Esophagus muscularis mucosa (tissue), 4 donors: Measurements from ENCODE around the gene RBM44. TPM values are rescaled to one million over a fixed set of nuclear protein-coding genes. Genes with fewer than 3 reads are reported as not detected.

Source experiments
- DNase-seq: peaks from one replicate; pipeline ENCODE4 v3.0.0-alpha.2; 2017; ENCODE audit errors: extremely low spot score
- H3K27ac ChIP-seq, 4 donors: fragments of 200-600 bp; sonication (generic); replicated peaks in 1 of 4; 1 replicate in 3 of 4; 2 replicates in 1 of 4; pipeline ENCODE4 v1.5.1; 2016 to 2019; ENCODE audit warnings: mild to moderate bottlenecking in 1 of 4
- H3K27me3 ChIP-seq, 4 donors: fragments of 200-600 bp; sonication (generic); one replicate each; pipeline versions ENCODE4 v1.5.1 to v1.6.0; 2016 to 2019
- H3K36me3 ChIP-seq, 4 donors: fragments of 200-600 bp; sonication (generic); one replicate each; pipeline ENCODE4 v1.5.1; 2016 to 2019
- H3K4me1 ChIP-seq, 4 donors: fragments of 200-600 bp; sonication (generic); one replicate each; pipeline ENCODE4 v1.5.1; 2016 to 2019
- H3K4me3 ChIP-seq, 4 donors: fragments of 200-600 bp; sonication (generic); 1 replicate in 2 of 4; 2 replicates in 2 of 4; pipeline ENCODE4 v1.5.1; 2016 to 2019; ENCODE audit warnings: mild to moderate bottlenecking in 4 of 4, moderate library complexity in 1 of 4
- H3K9me3 ChIP-seq, 4 donors: fragments of 200-600 bp; sonication (generic); 1 replicate in 3 of 4; 2 replicates in 1 of 4; pipeline ENCODE4 v1.5.1; 2016 to 2019
- CTCF ChIP-seq, 3 experiments: fragments of 200-600 bp in 2 of 3; fragments of 450-650 bp in 1 of 3; sonication (generic) in 2 of 3; IDR thresholded peaks; one replicate each; pipeline ENCODE4 v1.5.1; 2017 to 2019; ENCODE audit warnings: antibody characterized with exemption in 3 of 3, mild to moderate bottlenecking in 2 of 3, moderate library complexity in 1 of 3
- EP300 ChIP-seq: sonication (generic); formaldehyde crosslinking; IDR thresholded peaks from one replicate; pipeline ENCODE4 v1.6.1; 2017; ENCODE audit warnings: antibody characterized with exemption
- POLR2A ChIP-seq: fragments of 450-650 bp; IDR thresholded peaks from one replicate; pipeline ENCODE4 v1.6.1; 2017; ENCODE audit warnings: antibody characterized with exemption, moderate library complexity, mild to moderate bottlenecking, low read depth
- POLR2AphosphoS5 ChIP-seq, 2 donors: sonication (generic); formaldehyde crosslinking; IDR thresholded peaks; one replicate each; pipeline ENCODE4 v1.6.1; 2017; ENCODE audit warnings: antibody characterized with exemption in 2 of 2
- WGBS: methylation state at CpG from one replicate; pipeline ENCODE4 v1.1.5; 2018; 5-methylcytosine and 5-hydroxymethylcytosine counted together
- intact Hi-C: fragments of 100-400 bp; cut with DNase I; formaldehyde crosslinking; loops from one replicate; pipeline ENCODE4 v1.15.1; 2023
- total RNA-seq, 4 donors: library from RNA; depleted of rRNA; stranded (reverse); fragments of >200 nt; gene quantifications; one replicate each; pipeline versions ENCODE4 v1.1.0 to v1.2.1, GENCODE V29; 2016

RBM44 gene
- total RNA-seq, 4 donors from 2014 or later, result 0.42 to 0.99 (median 0.61) TPM

DNA sequence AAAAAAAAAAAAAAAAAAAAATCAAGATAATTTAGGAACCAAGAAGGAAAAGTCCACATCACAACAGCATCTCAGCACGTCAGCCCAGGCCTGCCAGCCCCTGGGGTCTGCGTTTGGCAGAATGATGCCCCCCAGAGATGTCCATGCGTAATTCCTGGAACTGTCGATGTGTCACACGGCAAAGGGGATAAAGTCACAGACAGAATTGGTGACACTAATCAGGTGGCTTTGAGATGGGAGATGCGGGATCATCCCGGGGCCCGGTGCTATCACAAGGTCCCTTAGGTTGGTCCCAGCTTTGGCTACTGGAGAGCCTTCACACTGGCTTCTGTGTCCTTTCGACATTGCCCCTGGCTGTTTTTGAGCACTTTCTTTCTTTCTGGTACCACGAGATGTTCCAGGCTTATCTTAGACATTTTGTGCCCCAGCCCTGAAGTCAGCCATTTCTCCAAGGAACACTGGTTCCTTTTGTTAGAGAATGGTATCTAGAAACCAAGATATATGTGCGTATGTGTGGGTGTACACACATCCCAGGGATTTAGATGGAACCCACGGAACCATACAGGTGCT lies 81.5 kb downstream of the RBM44 start:
- peaks cover 0 to 8% (median 8%) of the 10 kb centered on the region in 4 donors for H3K36me3 ChIP-seq
- peaks cover 33 to 80% (median 68%) of the 10 kb centered on the region in 4 donors for H3K4me1 ChIP-seq
- peak overlapping the region; percentile 45 to 95 (median 72) for H3K27ac ChIP-seq
- no peak overlapping the region for H3K4me3 ChIP-seq
- intact Hi-C loops, result no loop called here
- DNase-seq, result no peak
- H3K9me3 ChIP-seq, result no peaks in the 10 kb centered on the region
- no peak for TF ChIP-seq EP300
- TF ChIP-seq CTCF (IDR thresholded peaks at IDR 0.05), result no peak
- TF ChIP-seq POLR2AphosphoS5 (IDR thresholded peaks at IDR 0.05), result no peak
- TF ChIP-seq POLR2A, result no peak
- H3K27me3 ChIP-seq, result no peaks in the 10 kb centered on the region
- WGBS, result 90% methylated on average over 12 of the region's 12 CpGs

DNA sequence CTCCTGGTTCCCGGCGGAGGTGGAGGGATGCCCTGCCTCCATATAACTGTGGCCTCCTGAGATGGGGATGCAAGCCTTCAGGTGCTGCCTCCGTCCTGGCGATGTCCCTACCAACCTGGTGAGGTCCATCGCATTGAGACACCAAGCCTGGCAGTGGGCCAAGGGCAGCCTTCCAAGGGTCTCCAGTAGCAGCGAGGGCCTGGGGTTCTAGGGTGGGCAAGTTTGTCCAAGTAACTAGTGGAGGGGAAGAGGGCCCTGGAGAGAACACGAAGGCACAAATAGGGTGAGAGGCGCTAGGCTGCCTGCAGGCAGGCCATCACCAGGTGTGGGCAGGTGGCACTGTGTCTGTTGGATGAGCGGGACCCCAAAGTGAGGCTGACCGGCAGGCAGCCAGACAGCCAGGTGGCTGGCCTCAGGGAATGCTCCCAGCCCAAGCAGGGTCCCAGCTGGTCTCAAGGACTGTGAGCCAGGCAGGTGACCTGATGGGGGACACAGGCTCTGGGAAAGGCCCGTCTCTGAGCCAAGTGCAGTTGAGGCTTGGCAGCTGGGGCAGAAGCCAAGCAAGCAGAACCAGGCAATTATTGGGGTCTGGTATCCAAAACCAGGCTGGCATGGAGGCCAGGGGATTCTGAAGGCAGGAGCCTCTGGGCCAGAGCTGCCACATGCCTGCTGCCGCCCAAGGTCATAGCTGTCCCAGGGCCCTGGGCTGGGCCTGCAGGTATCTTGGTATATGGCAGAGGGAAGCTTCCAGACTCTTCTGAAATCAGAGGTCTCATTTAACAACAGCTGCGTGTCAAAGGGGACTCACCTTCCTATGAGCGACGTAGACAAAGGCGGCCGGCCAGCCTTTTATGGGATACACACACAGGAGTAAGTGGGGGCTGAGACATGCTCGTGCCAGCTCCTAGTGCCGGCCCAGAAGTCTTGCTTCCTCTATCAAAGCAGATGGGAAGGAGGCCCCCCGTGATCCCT lies 84.2 kb downstream of the RBM44 start:
- DNase-seq, result no peak
- H3K36me3 ChIP-seq, result peaks cover 0 to 8% (median 6%) of the 10 kb centered on the region in 4 donors
- H3K27me3 ChIP-seq, result no peaks in the 10 kb centered on the region
- intact Hi-C loops, result no loop called here
- TF ChIP-seq POLR2A (no peak), POLR2AphosphoS5 (IDR thresholded peaks at IDR 0.05) (peak; percentile 10 to 12)
- H3K4me1 ChIP-seq, result peaks cover 32 to 80% (median 69%) of the 10 kb centered on the region in 4 donors
- H3K9me3 ChIP-seq, result no peaks in the 10 kb centered on the region
- 66% methylated on average over 11 of the region's 20 CpGs for WGBS
- H3K4me3 ChIP-seq, result no peak overlapping the region
- peak overlapping the region; percentile 91 to 97 (median 95) for H3K27ac ChIP-seq

GRCh38 chr2:237883951-237884446 lies 85.4 kb downstream of the RBM44 start:
- no peak overlapping the region for H3K4me3 ChIP-seq
- TF ChIP-seq POLR2A, result no peak
- WGBS, result 86% methylated on average over 9 of the region's 10 CpGs

GRCh38 chr2:237884681-237885080 lies 86.1 kb downstream of the RBM44 start:
- DNase-seq, result no peak
- TF ChIP-seq POLR2AphosphoS5 (IDR thresholded peaks at IDR 0.05) (no peak), POLR2A (no peak), CTCF (IDR thresholded peaks at IDR 0.05) (no peak), EP300 (no peak)
- Histone ChIP-seq H3K4me3 (no peak overlapping the region), H3K9me3 (no peaks in the 10 kb centered on the region), H3K27ac (peak overlapping the region; percentile 91 to 97 (median 95)), H3K36me3 (peaks cover 0 to 7% (median 5%) of the 10 kb centered on the region in 4 donors), H3K27me3 (no peaks in the 10 kb centered on the region), H3K4me1 (peaks cover 36 to 82% (median 67%) of the 10 kb centered on the region in 4 donors)
- WGBS, result 86% methylated on average over 7 of the region's 13 CpGs
- intact Hi-C loops, result no loop called here

More at GRCh38 chr2:237883951-237884446, 85.4 kb downstream of the RBM44 start:
- intact Hi-C loops, result no loop called here
- Histone ChIP-seq H3K4me1 (peaks cover 36 to 80% (median 69%) of the 10 kb centered on the region in 4 donors), H3K27ac (peak overlapping the region; percentile 91 to 97 (median 95)), H3K36me3 (peaks cover 0 to 7% (median 5%) of the 10 kb centered on the region in 4 donors), H3K27me3 (no peaks in the 10 kb centered on the region), H3K9me3 (no peaks in the 10 kb centered on the region)
- DNase-seq, result no peak

GRCh38 chr2:237885111-237885930 lies 86.7 kb downstream of the RBM44 start:
- 52% methylated on average over 14 of the region's 27 CpGs for WGBS

More at GRCh38 chr2:237885111-237885930, 86.7 kb downstream of the RBM44 start:
- Histone ChIP-seq H3K27ac (peak overlapping the region; percentile 91 to 97 (median 95)), H3K27me3 (no peaks in the 10 kb centered on the region), H3K9me3 (no peaks in the 10 kb centered on the region), H3K36me3 (peaks cover 0 to 7% (median 5%) of the 10 kb centered on the region in 4 donors), H3K4me1 (peaks cover 36 to 78% (median 67%) of the 10 kb centered on the region in 4 donors), H3K4me3 (peak overlapping the region in 1 of 4 donors; percentile 21)
- TF ChIP-seq EP300 (no peak), POLR2AphosphoS5 (IDR thresholded peaks at IDR 0.05) (no peak), POLR2A (no peak), CTCF (IDR thresholded peaks at IDR 0.05) (no peak)
- intact Hi-C loops, result no loop called here
- no peak for DNase-seq
